Lung (tissue), 12 donors: ENCODE results near the gene LRRD1. TPM values are rescaled to one million over a fixed set of nuclear protein-coding genes. Genes with fewer than 3 reads are reported as not detected.

Experiments
- ATAC-seq: fragments of 200-7000 bp; cut with Tn5 transposase; one replicate; pipeline ENCODE4 v1.9.1; 2020; ENCODE audit warnings: moderate number of reproducible peaks; ENCODE audit not compliant: insufficient read depth, low FRiP score
- DNase-seq, 3 donors: peaks; one replicate each; pipeline ENCODE4 v3.0.0-alpha.2; 2013 to 2017
- H3K27ac ChIP-seq, 2 donors: one replicate each; pipeline ENCODE4 v1.5.1; 2013; ENCODE audit warnings: mild to moderate bottlenecking in 2 of 2, moderate library complexity in 2 of 2, control low read depth in 1 of 2, inconsistent platforms in 1 of 2, low read depth in 1 of 2, low read length in 1 of 2
- H3K27me3 ChIP-seq, 3 donors: one replicate each; pipeline ENCODE4 v1.5.1; 2013; ENCODE audit warnings: low read length in 2 of 3; ENCODE audit not compliant: control insufficient read depth in 3 of 3, insufficient read depth in 3 of 3
- H3K36me3 ChIP-seq, 4 donors: one replicate each; pipeline ENCODE4 v1.5.1; 2013; ENCODE audit warnings: low read length in 4 of 4, mild to moderate bottlenecking in 1 of 4, moderate library complexity in 1 of 4; ENCODE audit not compliant: control insufficient read depth in 4 of 4, insufficient read depth in 4 of 4
- H3K4me1 ChIP-seq, 5 donors: one replicate each; pipeline ENCODE4 v1.5.1; 2013; ENCODE audit warnings: low read length in 5 of 5, mild to moderate bottlenecking in 2 of 5, moderate library complexity in 1 of 5; ENCODE audit not compliant: control insufficient read depth in 5 of 5, insufficient read depth in 5 of 5
- H3K4me3 ChIP-seq: one replicate; pipeline ENCODE4 v1.5.1; 2013; ENCODE audit warnings: mild to moderate bottlenecking, control low read depth, moderate library complexity
- H3K9ac ChIP-seq, 2 donors: one replicate each; pipeline ENCODE4 v1.5.1; 2013; ENCODE audit warnings: low read length in 2 of 2, control low read depth in 1 of 2; ENCODE audit not compliant: insufficient read depth in 1 of 2
- H3K9me3 ChIP-seq, 4 donors: one replicate each; pipeline ENCODE4 v1.5.1; 2013; ENCODE audit warnings: low read length in 3 of 4, mild to moderate bottlenecking in 1 of 4, moderate library complexity in 1 of 4; ENCODE audit not compliant: control insufficient read depth in 4 of 4, insufficient read depth in 3 of 4
- CTCF ChIP-seq: IDR thresholded peaks from 2 replicates; pipeline ENCODE4 v1.5.1; 2012; ENCODE audit warnings: mild to moderate bottlenecking; ENCODE audit errors: control extremely low read depth, extremely low read depth
- WGBS, 2 donors: extraction: QIAGEN DNeasy Blood & Tissue Kit; methylation state at CpG; one replicate each; pipeline ENCODE4 v1.1.7; 2013; 5-methylcytosine and 5-hydroxymethylcytosine counted together
- polyA plus RNA-seq, 2 donors: library from polyadenylated mRNA; stranded (reverse); fragments of 200-250 nt; gene quantifications; one replicate each; pipeline ENCODE4 v1.2.1, GENCODE V29; 2013
- total RNA-seq, 2 donors: library from RNA; depleted of rRNA in 1 of 2; stranded (reverse); fragments of >200 nt in 1 of 2; gene quantifications; one replicate each; pipeline ENCODE4 v1.2.1, GENCODE V29; 2014 to 2021
- donor health status: control.
- donor health status: control.
- donor health status: Bipolar disorder and iron deficiency.
- donor health status: healthy.
- donor health status: DM: yes; HTN: yes; CAD: no.

LRRD1 gene
- total and polyA plus RNA-seq, 4 donors = 0.06 to 0.63 (median 0.06) TPM; not detected in 1

DNA sequence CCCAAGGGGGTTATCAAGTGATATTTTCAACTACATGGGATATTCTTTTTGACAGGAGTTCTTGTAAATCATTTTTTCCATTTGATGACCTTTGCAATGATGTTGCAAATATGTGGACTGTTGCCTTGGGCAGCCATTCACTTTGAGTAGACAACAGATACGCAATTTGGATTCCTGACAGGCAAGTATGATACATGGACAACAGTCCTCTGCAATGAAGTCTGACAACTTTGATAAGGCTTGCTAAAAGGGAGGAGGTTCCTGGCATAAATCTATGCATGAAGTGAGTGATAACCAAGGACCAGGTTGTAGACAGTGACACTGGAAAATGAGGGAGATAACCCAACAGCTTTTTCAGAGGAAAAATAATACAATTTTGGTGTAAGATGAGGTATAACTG lies 17.7 kb downstream of the LRRD1 start:
- H3K27ac ChIP-seq = no peak overlapping the region
- no peaks in the 10 kb centered on the region for H3K9me3 ChIP-seq
- DNase-seq (no peak), ATAC-seq (no peak)
- H3K36me3 ChIP-seq = no peaks in the 10 kb centered on the region
- no peaks in the 10 kb centered on the region for H3K4me1 ChIP-seq
- TF ChIP-seq CTCF = no peak
- H3K4me3 ChIP-seq = no peak overlapping the region
- H3K27me3 ChIP-seq = no peaks in the 10 kb centered on the region
- H3K9ac ChIP-seq = no peak overlapping the region
- WGBS, 2 donors = 87 to 88% methylated on average over 1 of the region's 1 CpG

DNA sequence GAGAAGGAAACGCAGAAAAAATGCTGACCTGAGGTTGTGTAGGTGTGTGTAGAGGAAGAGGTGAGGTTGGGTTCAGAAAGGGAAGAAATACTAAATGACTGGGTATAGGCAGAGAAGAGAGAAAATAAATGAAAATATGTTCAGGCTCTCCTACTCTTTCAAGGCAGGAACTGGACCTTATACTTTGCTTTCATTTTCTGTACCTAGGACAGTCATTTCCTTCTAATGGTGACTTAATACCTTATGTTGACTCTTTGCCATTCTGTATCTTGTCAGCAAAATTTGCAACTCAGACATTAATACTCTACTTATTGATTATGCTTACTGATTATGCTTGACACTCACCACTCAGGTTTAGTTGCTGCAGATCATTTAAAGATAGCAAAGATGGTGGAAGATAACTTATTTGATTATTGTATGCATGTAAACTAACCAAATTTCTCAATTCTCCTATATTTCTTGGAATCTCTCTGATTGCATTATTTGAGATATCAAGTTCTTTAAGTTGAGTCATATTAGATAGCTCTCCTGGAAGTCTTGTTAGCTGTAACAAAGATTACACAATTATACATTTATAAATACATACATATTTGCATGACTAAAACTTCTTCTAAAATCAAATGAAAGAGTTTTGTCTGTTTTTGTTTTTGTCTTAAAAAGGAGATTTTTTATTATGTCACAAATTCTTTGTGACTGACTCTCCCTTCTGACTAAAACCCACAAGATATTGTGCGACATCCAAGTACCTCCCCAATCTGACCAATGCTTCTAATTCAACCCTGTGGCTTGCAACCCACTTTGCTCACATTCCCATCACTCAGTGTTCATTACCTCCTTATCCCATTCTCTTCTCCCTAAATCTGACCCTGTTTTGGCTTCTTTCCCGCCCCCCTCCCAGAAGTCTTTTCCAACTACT lies 20.0 kb downstream of the LRRD1 start:
- ATAC-seq = no peak
- H3K4me1 ChIP-seq = no peaks in the 10 kb centered on the region
- H3K27ac ChIP-seq = no peak overlapping the region
- 93% methylated on average over 3 of the region's 3 CpGs for WGBS, 2 donors
- H3K36me3 ChIP-seq = no peaks in the 10 kb centered on the region
- no peak overlapping the region for H3K4me3 ChIP-seq
- H3K9me3 ChIP-seq = no peaks in the 10 kb centered on the region
- DNase-seq = no peak
- no peak for TF ChIP-seq CTCF
- no peaks in the 10 kb centered on the region for H3K27me3 ChIP-seq
- H3K9ac ChIP-seq = no peak overlapping the region

DNA sequence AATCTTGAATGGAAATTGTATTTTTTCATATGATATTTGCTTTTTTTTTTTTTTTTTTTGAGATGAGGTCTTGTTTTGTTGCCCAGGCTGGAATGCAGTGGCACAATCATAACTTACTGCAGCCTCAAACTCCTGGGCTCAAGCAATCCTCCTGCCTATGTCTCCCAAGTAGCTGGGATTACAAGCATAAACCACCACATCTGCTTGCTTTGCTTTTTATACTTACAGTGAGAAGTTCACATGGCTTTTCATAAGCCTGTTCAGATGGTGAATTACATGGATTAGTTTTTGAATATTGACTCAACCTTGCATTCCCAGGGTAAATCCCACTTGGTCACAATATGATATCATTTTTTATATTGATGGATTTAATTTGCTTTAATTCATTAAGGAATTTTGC lies 22.0 kb downstream of the LRRD1 start:
- Histone ChIP-seq H3K4me3 (no peak overlapping the region), H3K27ac (no peak overlapping the region), H3K9ac (no peak overlapping the region), H3K4me1 (no peaks in the 10 kb centered on the region), H3K27me3 (no peaks in the 10 kb centered on the region), H3K9me3 (no peaks in the 10 kb centered on the region), H3K36me3 (no peaks in the 10 kb centered on the region)
- DNase-seq = no peak
- no peak for ATAC-seq
- TF ChIP-seq CTCF = no peak
